ENCODE measurements around the gene TRABD2B.

TRABD2B gene

GRCh38 chr1:48019714-48020315 lies 22.6 kb upstream of the TRABD2B start:
- no peak for DNase-seq

GRCh38 chr1:48018799-48019198 lies 21.6 kb upstream of the TRABD2B start:
- DNase-seq = no peak

DNA sequence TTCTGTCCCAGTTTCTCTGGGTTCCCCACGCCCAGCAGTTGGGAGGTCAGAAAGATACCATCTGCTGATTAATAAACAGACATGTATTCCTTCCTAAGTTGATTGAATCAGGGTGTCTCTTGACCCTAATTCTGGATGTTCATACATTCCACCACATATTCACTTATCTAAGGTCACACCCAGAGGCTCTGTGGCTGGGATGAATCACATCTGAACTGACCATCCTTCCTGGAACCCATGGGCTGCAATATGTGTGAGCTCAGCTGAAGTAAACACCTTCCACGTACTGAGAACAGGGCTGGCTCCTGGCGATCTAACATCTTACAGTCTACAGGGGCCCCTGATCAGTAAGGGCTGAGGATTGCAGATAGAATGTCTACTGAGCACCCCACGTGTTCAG lies 20.5 kb upstream of the TRABD2B start:
- no peak for DNase-seq

DNA sequence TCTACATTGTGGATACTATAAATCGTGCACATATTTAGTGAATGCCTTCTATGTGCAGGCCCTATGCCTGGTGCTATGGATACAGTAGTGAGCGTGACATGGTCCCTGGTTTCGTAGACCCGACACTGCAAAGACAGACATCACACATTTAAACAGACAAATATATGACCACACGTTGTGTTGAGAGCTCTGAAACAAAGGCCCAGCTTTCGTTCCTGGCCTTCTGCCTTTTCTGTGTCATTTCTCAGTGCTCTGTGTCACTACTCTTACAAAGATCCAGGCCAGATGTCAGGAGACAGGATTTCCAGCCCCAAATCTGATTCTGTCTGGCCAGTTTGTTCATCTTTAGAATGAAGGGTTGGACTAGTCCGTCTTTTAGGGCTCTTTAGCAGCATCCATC lies 19.3 kb upstream of the TRABD2B start:
- DNase-seq = no peak

- DNase-seq = no peak
These were observed 16.1 kb upstream of the TRABD2B start for GRCh38 chr1:48013270-48013669.

GRCh38 chr1:48007047-48007446 lies 9.9 kb upstream of the TRABD2B start:
- DNase-seq = no peak

- DNase-seq = no peak
These were observed 9.1 kb upstream of the TRABD2B start for GRCh38 chr1:48006264-48006663.

- DNase-seq = no peak
These were observed 8.3 kb upstream of the TRABD2B start for GRCh38 chr1:48005253-48006117.

GRCh38 chr1:48003741-48004531 lies 6.8 kb upstream of the TRABD2B start:
- no peak for DNase-seq

DNA sequence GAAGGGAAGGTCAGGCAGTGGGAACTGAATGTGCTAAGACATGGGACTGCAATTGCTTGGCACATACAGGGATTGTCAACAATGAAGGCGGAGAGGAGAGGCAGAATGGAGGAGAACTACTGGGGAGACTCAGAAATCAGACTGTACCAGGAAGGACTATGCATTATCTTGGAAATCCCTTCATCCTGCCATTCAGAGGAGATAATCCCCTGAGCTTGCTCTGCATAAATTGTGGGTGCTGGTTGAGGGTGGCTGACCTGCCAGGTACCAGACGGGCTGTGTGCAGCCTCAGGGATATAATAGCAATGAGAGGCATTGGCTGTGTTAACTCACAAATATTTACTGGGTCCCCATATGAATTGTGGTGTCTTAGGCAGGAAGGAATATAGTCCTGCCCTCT lies 5.0 kb upstream of the TRABD2B start:
- DNase-seq = no peak

DNA sequence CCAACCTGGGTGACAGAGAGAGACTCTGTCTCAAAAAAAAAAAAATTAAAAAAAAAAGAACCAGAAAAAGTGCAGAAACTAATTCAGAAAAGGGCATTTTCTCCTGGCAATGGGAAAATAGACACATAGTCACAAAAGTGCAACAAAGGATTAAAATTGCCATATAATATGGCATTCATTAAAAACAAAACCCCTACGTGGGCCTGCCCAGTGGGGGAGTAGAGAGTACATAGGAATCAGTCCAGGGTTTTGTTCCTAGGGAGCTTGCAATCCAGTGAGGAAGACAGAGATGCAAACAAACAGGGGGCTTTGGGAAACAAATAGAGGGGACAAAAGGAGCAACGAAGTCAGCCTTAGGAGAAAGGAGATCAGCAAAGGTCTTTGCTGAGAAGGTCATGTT lies 4.5 kb upstream of the TRABD2B start:
- DNase-seq = no peak

- no peak for DNase-seq
These were observed 3.7 kb upstream of the TRABD2B start for GRCh38 chr1:48000883-48001282.

GRCh38 chr1:47999097-47999496 lies 1.9 kb upstream of the TRABD2B start:
- no peak for DNase-seq

DNA sequence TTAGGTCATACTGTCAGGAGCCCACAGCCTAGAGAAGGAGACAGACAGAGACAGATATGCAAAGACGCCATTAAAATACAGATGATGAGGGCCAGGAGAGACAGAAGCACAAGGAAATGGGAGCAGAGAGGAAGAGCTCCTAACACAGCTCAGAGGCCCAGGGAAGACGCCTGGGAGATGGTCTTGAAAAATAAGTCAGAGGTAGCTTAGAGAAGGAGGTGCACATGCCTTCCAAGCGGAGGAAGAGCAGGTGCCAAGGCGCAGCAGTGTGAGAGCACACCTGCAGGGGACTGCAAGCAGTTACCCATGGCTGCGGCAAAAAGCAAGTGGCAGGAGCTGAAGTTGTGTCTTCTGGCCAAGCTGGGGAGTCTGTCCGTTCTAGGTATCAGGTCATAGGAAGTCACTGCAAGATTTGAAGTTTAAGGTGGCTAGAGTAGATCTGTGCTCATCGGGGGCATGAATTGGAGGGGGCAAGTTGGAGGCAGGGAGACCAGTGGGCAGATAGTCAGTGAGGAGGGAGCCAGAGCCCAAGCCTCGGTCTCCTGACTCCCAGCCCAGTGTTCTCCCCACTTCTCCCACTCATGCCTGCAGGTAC lies 1.3 kb upstream of the TRABD2B start:
- DNase-seq = no peak

DNA sequence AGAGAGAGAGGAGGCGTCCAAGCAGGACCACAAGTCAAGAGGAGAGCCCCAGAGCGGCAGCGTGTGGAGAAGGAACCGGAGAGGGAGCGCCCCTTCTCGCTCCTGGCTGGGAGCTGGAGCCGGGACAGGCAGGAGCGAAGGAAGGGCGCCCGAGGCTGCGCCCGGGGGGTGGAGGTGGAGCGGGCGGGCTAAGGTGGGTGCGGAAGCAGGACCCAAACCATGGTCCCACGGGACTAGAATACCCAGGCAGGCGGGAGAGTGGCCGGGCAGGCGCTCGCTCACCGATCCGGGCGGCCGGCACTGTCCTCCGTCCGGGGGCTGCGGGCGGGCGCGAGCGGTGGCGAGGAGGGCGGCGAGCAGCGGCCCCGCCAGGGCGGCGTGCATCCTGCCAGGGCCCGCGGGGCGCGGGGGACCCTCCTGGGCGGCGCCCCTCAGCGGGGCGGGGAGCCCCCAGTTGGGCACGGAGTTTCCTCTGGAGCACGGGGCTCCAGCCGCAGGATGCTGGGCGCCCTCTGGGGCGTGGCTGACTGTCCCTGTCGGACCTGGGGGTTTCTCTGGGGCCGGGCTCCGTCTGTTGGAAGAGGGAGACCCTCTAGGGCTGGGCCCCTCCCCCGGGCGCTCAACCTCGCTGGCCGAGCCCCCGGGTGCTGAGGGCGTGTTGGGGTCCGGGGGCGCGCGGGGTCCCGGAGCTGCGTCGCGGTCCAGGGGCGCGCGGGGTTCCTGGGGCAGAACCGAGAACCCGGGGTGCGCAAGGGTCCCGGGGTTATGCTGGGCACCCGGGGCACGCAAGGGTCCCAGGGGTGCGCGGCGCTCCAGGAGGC lies 569 bp downstream of the TRABD2B start:
- DNase-seq = no peak

DNA sequence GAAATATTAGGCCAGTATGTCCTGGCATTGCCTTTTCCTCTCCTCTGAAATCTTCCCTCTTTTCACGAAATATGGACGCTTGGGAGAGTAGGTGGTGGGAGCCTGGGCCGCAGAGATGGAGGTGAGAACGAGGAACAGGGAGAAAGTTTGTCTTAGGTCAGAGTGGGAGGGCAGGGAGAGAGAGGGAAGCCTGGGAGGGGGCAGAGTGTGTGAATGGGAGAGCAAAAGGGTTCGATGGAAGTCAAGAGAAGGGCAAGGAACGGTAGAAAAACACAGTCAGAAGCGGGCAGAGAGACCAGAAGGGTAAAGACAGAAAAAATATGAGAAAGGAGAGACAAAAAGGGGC lies 1.2 kb downstream of the TRABD2B start:
- DNase-seq = no peak

- no peak for DNase-seq
These were observed 1.7 kb downstream of the TRABD2B start for GRCh38 chr1:47995306-47996050.

- no peak for DNase-seq
These were observed 3.1 kb downstream of the TRABD2B start for GRCh38 chr1:47993881-47994625.

- no peak for DNase-seq
These were observed 3.8 kb downstream of the TRABD2B start for GRCh38 chr1:47993416-47993740.

GRCh38 chr1:47992720-47993415 lies 4.3 kb downstream of the TRABD2B start:
- no peak for DNase-seq

DNA sequence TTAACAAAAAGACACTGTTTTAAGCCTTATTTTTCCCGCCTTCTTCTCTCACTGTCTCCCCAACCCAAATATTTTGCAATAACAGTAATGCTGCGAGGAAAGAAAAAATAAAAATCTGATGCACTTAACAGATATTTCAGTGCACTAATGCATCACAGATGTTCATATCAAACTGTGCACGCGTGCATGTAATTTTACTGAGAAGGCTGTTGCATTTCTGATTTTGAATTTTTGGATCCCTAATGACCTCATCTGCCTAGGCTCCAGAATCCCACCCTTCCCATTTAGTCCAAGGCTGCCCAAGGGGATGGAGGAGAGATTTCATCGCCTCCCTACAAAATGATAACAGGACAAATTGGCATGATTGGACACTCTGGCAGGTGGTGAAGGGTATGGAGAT lies 5.5 kb downstream of the TRABD2B start:
- DNase-seq = no peak
